Chondrocyte (in vitro differentiated cells): ENCODE results near the gene ARHGEF4. TPM values are rescaled to one million over a fixed set of nuclear protein-coding genes. Genes with fewer than 3 reads are reported as not detected.

Source experiments
- DNase-seq: peaks from one replicate; pipeline ENCODE4 v3.0.0; 2021; ENCODE audit warnings: mixed read lengths, low spot score
- H3K27ac Mint-ChIP-seq: one replicate; pipeline ENCODE4 v1.8.0; 2021; ENCODE audit warnings: mild to moderate bottlenecking, moderate library complexity, mixed read lengths; ENCODE audit not compliant: unreplicated experiment
- H3K27me3 Mint-ChIP-seq: 2 replicates; pipeline ENCODE4 v1.8.0; 2021; ENCODE audit warnings: low read depth, mixed read lengths
- H3K36me3 Mint-ChIP-seq: 2 replicates; pipeline ENCODE4 v1.8.0; 2021; ENCODE audit warnings: low read depth, mixed read lengths
- H3K4me1 Mint-ChIP-seq: 2 replicates; pipeline ENCODE4 v1.8.0; 2021; ENCODE audit warnings: low read depth, mild to moderate bottlenecking, mixed read lengths
- H3K4me3 Mint-ChIP-seq: one replicate; pipeline ENCODE4 v1.8.0; 2021; ENCODE audit warnings: mild to moderate bottlenecking, moderate library complexity, mixed read lengths; ENCODE audit not compliant: unreplicated experiment
- H3K9me3 Mint-ChIP-seq: 2 replicates; pipeline ENCODE4 v1.8.0; 2021; ENCODE audit warnings: low read depth, mixed read lengths
- CTCF ChIP-seq: fragments of 200-600 bp; sonication (generic); IDR thresholded peaks from 2 replicates; pipeline ENCODE4 v1.5.0; 2021; ENCODE audit warnings: antibody characterized with exemption, mild to moderate bottlenecking, moderate library complexity
- total RNA-seq: library from RNA; stranded (reverse); gene quantifications from 3 replicates; pipeline ENCODE4 v1.2.1, GENCODE V29; 2021

The ARHGEF4 gene
- total RNA-seq, 1 donor from 2014 or later, result 12.3 TPM

- Mint-ChIP-seq H3K4me3 (no peak overlapping the region), H3K9me3 (peaks cover 27% of the 10 kb centered on the region), H3K27me3 (no peaks in the 10 kb centered on the region), H3K4me1 (no peaks in the 10 kb centered on the region), H3K36me3 (no peaks in the 10 kb centered on the region), H3K27ac (no peak overlapping the region)
- no peak for TF ChIP-seq CTCF
- DNase-seq, result no peak
Measured at GRCh38 chr2:130949954-130950353, 113.2 kb downstream of the ARHGEF4 start.

DNA sequence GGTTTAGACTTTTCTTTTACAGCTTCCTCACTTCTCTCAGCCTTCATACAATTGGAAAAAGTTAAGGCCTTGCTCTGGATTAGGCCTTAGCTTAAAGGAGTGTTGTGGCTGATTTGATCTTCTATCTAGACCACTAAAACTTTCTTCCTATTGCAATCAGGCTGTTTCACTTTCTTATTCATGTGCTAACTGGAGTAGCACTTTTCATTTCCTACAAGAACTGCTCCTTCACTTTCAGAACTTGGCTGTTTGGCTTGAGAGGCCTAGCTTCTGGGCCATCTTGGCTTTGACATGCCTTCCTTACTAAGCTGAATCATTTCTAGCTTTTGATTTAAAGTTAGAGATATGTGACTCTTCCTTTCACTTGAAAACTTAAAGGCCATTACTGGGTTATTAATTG, 114.3 kb downstream of the ARHGEF4 start:
- H3K27ac Mint-ChIP-seq, result no peak overlapping the region
- H3K9me3 Mint-ChIP-seq, result peaks cover 24% of the 10 kb centered on the region
- TF ChIP-seq CTCF, result no peak
- H3K4me1 Mint-ChIP-seq, result no peaks in the 10 kb centered on the region
- no peaks in the 10 kb centered on the region for H3K36me3 Mint-ChIP-seq
- H3K4me3 Mint-ChIP-seq, result no peak overlapping the region
- no peaks in the 10 kb centered on the region for H3K27me3 Mint-ChIP-seq
- DNase-seq, result no peak

DNA sequence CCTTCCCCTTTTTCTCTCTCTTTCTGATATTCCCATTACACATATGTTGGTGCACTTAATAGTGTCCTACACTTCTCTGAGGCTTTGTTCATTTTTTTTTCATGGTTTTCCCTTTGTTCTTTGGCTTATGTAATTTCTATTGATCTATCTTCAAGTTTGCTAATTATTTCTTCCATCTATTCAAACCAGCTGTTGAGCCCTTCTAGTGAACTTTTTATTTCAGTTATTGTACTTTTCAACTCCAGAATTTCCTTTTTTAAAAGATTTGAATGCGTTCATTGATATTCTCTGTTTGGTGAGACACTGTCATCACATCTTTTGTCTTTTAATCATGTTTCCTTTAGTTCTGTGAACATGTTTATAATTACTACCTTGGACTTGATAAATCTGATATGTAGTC, 118.2 kb downstream of the ARHGEF4 start:
- no peak overlapping the region for H3K27ac Mint-ChIP-seq
- no peak overlapping the region for H3K4me3 Mint-ChIP-seq
- H3K4me1 Mint-ChIP-seq, result no peaks in the 10 kb centered on the region
- no peak for DNase-seq
- H3K27me3 Mint-ChIP-seq, result peaks cover 12% of the 10 kb centered on the region
- TF ChIP-seq CTCF, result no peak
- peaks cover 24% of the 10 kb centered on the region for H3K9me3 Mint-ChIP-seq
- H3K36me3 Mint-ChIP-seq, result no peaks in the 10 kb centered on the region

DNA sequence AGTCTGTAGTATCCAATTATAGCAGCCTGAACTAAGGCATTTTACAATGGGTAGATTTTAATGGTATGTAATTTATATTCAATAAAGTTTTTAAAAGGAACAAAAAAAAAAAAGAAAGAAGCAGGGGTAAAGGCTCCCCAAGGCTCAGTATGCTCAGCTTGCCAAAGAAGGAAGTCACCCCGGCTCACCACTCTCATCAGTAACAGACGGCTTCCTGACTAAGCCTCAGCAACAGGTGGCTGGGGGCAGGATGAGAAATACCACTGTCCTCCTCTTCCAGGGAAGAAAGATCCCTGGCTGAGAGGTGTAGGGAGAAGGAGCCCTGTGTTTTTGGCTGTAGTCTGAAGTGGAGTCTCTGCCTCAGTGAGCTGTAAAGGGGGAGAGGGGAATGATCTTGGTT, 121.2 kb downstream of the ARHGEF4 start:
- no peak for DNase-seq
- peaks cover 35% of the 10 kb centered on the region for H3K27me3 Mint-ChIP-seq
- H3K36me3 Mint-ChIP-seq, result peaks cover 3% of the 10 kb centered on the region
- H3K9me3 Mint-ChIP-seq, result peaks cover 19% of the 10 kb centered on the region
- no peak overlapping the region for H3K4me3 Mint-ChIP-seq
- H3K27ac Mint-ChIP-seq, result no peak overlapping the region
- TF ChIP-seq CTCF, result no peak
- no peaks in the 10 kb centered on the region for H3K4me1 Mint-ChIP-seq

GRCh38 chr2:130963196-130963848, 126.6 kb downstream of the ARHGEF4 start:
- peaks cover 69% of the 10 kb centered on the region for H3K27me3 Mint-ChIP-seq
- no peaks in the 10 kb centered on the region for H3K9me3 Mint-ChIP-seq
- no peak overlapping the region for H3K4me3 Mint-ChIP-seq

More at GRCh38 chr2:130963196-130963848, 126.6 kb downstream of the ARHGEF4 start:
- no peak for TF ChIP-seq CTCF
- Mint-ChIP-seq H3K27ac (no peak overlapping the region), H3K4me1 (peaks cover 9% of the 10 kb centered on the region), H3K36me3 (peaks cover 3% of the 10 kb centered on the region)
- DNase-seq, result no peak
